ENCODE data around the gene NELL2. TPM values are rescaled to one million over a fixed set of nuclear protein-coding genes. Genes with fewer than 3 reads are reported as not detected.

NELL2 gene
- polyA plus RNA-seq, 1 of the 3 experiments (the other 2 are of a cell fraction), result 0.35 TPM

DNA sequence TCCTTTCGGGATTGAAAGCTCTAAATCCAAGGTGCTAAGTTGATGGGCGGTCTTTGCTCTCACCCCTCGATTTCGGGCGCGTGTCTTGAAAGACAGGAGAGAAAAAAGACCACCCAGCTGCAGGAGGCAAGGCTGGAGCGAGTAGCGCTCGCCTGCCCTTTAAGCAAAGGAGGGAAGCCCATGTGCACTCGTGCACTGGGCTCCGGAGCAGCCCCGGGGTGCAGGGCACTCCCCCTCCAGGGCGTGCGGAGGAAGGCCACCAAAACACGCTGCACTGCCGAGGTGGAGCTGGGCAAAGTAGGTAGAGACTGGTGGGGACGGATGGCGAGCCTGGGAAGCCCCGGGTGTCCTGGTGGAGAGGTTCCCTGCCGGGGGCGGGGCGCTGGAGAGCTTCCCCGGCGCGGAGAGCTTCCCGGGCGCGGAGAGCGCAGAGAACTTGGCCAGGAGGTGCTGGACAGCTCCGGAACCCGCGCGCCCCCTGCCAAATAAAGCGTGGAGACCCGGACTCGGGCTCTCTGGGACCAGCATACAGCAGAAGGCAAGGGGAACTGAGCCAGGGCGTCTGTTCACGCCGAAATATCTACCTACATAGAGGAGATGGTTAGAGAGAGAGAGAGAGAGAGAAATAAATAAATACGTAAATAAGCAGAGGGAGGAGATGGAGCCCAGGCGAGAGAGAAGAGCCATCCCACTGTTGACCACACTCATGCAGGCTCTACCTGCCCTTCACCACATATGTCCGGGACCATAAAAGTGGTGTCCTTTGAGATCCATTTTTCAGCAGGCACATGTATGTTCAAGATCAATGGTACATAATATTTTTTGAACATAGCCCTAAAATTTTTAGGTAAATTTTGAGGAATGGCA lies 662 bp upstream of the NELL2 start:
- peak overlapping the region; percentile 47 to 60 for H3K4me3 ChIP-seq (ENCODE audit: low read depth in 2 of 2, low read length in 1 of 2)
- no peak overlapping the region for H3K9ac ChIP-seq
- peaks cover 22% of the 10 kb centered on the region; the same call in 1 of the 2 replicates for H3K27me3 ChIP-seq (ENCODE audit: insufficient read depth)
- ChIA-PET POLR2A (no interaction called here), CTCF (interaction anchor here (0.7 to 5.5 kb wide), 13 partner anchors 9 to 918 kb away, joined by 3 to 53 read pairs (median 5); no protein-coding TSS in a partner anchor)
- H3K4me2 ChIP-seq, result peak overlapping the region; percentile 87
- H3K9me2 ChIP-seq, result no peaks in the 10 kb centered on the region
- H4K20me1 ChIP-seq (ENCODE audit: insufficient read depth), result no peaks in the 10 kb centered on the region
- H3K4me1 ChIP-seq (ENCODE audit: control insufficient read depth in 1 of 2, insufficient read depth in 2 of 2, low read depth in 1 of 2, low read length in 1 of 2), result peaks cover 4 to 16% of the 10 kb centered on the region in 2 experiments; a peak in 1 of 4 replicates
- H3K36me3 ChIP-seq (replicated peaks in 1 of 2; ENCODE audit: control insufficient read depth in 1 of 2, insufficient read depth in 2 of 2, low read length in 1 of 2), result no peaks in the 10 kb centered on the region
- H3K9me3 ChIP-seq, result no peaks in the 10 kb centered on the region
- TF ChIP-seq MEF2A (IDR thresholded peaks at IDR 0.05; ENCODE audit: borderline replicate concordance, low read depth) (no peak), RAD21 (IDR thresholded peaks at IDR 0.05; ENCODE audit: low read length) (peak; percentile 18; the same call in 1 of the 2 replicates), CTCF (IDR thresholded peaks at IDR 0.05) (0 out of 2 replicates have a peak, but pooled peaks have one; percentile 11), GABPA (IDR thresholded peaks at IDR 0.05; ENCODE audit: low read depth) (no peak), RXRA (IDR thresholded peaks at IDR 0.05; ENCODE audit: borderline replicate concordance, low read depth) (no peak), MAX (IDR thresholded peaks at IDR 0.05; ENCODE audit: low read depth) (0 out of 2 replicates have a peak, but pooled peaks have one; percentile 45)
- TF ChIP-seq, protein P1, sequence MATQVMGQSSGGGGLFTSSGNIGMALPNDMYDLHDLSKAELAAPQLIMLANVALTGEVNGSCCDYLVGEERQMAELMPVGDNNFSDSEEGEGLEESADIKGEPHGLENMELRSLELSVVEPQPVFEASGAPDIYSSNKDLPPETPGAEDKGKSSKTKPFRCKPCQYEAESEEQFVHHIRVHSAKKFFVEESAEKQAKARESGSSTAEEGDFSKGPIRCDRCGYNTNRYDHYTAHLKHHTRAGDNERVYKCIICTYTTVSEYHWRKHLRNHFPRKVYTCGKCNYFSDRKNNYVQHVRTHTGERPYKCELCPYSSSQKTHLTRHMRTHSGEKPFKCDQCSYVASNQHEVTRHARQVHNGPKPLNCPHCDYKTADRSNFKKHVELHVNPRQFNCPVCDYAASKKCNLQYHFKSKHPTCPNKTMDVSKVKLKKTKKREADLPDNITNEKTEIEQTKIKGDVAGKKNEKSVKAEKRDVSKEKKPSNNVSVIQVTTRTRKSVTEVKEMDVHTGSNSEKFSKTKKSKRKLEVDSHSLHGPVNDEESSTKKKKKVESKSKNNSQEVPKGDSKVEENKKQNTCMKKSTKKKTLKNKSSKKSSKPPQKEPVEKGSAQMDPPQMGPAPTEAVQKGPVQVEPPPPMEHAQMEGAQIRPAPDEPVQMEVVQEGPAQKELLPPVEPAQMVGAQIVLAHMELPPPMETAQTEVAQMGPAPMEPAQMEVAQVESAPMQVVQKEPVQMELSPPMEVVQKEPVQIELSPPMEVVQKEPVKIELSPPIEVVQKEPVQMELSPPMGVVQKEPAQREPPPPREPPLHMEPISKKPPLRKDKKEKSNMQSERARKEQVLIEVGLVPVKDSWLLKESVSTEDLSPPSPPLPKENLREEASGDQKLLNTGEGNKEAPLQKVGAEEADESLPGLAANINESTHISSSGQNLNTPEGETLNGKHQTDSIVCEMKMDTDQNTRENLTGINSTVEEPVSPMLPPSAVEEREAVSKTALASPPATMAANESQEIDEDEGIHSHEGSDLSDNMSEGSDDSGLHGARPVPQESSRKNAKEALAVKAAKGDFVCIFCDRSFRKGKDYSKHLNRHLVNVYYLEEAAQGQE (IDR thresholded peaks at IDR 0.05; ENCODE audit: low read depth, low read length), result peak; percentile 90
- DNase-seq, result peak; percentile 82
- peak overlapping the region; percentile 84; the same call in 1 of the 2 replicates for H2AFZ ChIP-seq (ENCODE audit: low read depth)
- H3K27ac ChIP-seq (ENCODE audit: low read depth in 2 of 2, low read length in 1 of 2), result no peak overlapping the region
- no peaks in the 10 kb centered on the region for H3K79me2 ChIP-seq (ENCODE audit: insufficient read depth)
- H3F3A ChIP-seq (replicated peaks; ENCODE audit: insufficient read depth), result no peaks in the 10 kb centered on the region
- WGBS (ENCODE audit: low lambda C conversion rate), result 2% methylated on average over 23 of the region's 42 CpGs

Measured in SK-N-SH (cell line).